ENCODE results near the gene GNG7.
A peak's percentile ranks its signal among the peaks of the same experiment; 100 is the strongest.
"Not testable (repeated sequence)": the region's sequence is repeated elsewhere in the genome, so short reads cannot be mapped to it uniquely, and the experiment has no call there.

Gene GNG7

DNA sequence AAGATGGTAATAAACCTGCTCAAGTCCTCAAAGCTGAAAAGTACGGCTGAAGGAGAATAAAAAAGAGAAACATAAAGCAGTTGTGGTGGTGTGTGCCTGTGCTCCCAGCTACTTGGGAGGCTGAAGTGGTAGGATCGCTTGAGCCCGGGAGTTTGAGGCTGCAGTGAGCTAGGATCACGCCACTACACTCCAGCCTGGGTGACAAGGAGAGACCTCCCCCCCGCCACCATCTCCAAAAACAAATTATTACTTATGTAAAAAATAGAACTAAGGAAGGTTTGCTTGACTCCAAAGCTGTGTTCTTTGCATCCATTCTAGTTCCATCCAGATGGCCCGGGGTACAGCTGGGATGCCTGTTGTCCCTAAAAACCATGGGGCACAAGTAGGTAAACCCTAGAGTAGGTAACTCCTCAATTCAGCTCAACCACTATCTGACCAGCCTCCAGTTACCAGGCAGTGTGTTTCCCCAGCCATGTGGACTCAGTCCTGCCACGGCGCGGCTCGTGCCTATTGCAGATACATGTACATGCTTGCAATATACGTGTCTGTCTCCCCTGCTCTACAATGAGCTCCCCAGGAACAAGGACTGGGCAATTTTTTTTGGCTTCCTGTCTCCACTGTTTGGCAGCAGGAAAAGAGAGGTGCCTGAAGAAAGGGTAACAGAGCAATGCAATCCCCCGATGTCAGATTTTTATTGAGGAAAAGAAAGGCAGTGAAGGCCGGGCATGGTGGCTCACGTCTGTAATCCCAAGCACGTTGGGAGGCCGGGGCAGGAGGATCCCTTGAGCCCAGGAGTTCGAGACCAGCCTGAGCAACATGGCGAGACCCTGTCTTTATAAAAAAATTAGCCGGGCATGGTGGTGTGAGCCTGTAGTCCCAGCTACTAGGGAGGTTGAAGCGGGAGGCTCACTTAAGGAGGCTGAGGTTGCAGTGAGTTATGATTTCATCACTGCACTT, 101.3 kb downstream of the GNG7 start:
- no peak for DNase-seq (ENCODE audit: low read depth)

DNA sequence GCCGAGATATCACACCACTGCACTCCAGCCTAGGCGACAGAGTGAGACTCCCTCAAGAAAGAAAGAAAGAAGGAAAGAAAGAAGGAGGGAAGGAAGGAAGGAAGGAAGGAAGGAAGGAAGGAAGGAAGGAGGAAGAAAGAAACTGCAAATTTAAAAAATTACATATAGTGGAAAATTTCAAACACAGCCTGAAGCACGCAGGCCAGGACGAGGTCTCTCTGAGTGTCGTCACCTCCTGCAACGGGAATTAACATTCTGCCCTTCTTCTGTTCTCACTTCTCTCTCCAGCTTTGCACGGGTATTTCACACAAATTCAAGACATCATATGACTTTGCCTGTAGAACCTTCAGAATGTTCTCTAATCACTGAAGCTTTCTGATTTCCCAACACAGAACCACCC, 108.2 kb downstream of the GNG7 start:
- DNase-seq (ENCODE audit: low read depth), result no peak

DNA sequence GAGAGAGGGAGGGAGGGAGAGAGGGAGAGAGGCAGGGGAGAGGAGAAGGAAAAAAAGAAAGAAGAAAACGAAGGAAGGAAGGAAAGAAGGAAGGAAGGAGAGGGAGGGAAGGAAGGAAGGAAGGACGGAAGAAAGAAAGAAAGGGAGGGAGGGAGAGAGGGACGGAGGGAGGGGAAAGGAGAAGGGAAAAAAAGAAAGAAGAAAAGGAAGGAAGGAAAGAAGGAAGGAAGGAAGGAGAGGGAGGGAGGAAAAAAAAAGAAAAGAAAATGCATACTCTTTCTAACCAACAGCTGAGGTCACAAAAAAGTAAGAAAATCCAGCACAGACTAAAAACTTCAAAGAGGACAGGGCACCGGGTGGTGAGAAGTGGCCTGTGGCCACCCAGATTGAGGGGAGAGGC, 109.7 kb downstream of the GNG7 start:
- DNase-seq (ENCODE audit: low read depth), result no peak

DNA sequence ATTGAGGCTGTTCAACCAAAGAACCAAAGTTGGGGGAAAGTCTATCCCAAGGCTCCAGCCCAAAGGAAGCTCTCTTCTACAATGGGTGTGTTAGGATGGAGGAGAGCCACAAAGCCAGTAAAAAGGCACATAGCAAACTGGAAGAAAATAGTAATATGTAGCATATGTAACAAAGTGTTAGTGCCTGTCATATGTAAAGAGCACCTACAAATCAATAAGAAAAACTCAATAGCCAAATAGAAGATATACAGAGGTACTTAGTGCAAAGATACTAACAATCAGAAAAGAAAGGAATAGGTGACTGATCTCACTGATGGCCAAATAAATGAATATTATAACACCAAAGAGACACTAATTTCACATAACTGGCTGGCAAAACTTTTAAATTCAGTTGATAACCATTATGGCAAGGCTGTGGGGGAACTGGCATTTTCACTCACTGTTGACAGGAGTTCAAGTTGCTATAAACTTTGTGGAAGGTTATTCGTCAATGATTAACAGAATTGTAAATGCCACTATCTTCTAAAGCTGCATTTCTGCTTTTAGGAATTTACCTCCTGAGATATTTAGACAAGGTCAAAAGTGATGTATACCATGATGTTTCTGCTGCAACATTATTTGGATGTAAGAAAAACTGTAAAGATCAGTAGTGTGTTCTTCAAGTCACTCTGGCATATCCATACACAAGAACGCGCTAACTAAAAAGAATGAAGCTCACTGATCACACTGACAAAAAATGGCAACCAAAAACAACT, 110.8 kb downstream of the GNG7 start:
- no peak for DNase-seq (ENCODE audit: low read depth)

DNA sequence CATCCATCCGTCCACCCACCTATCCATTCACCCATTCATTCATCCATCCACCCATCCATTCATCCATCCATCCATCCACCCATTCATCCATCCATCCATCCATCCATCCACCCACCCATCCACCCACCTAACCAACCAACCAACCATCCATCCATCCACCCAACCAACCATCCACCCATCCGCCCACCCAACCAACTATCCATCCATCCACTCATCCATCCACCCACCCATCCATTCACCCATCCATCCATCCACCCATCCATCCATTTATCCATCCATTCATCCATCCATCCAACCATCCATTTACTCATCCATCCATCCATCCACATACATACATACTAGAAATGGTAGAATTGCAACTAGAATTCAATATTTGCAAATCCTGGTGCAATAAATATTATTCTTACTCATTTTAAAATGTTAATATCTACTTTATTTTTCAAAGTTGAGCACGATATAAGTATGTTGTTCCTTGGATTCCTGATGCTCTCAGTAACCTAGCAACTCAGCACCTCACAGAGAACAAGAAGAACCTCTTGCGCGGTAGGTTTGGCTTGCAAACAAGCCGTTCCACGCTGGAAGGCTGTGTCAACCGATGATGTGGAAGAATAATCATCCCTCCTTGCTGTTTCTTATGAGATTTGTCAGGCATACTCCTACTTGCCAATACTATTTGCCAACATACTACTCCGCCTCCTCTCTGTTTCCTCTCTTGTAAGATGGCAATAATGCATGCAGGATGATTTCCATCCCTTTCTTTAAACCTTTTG, 111.7 kb downstream of the GNG7 start:
- no peak for DNase-seq (ENCODE audit: low read depth)

DNA sequence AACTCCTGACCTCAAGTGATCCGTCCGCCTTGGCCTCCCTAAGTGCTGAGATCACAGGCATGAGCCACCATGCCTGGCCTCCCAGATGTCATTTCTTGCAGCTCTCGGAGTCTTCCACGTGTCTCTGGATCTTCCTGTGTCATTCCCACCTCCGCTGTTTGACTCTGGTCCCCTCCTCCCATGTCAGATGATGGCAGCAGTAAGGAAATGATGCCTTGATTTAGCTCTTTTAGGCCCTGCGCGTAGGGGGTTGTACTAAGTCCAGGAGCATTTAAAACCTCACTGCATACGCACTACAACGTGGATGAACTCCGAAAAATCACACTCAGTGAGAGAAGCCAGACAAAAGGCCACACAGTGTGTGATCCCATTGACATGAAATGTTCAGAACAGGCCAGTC, 113.1 kb downstream of the GNG7 start:
- no peak for DNase-seq (ENCODE audit: low read depth)

DNA sequence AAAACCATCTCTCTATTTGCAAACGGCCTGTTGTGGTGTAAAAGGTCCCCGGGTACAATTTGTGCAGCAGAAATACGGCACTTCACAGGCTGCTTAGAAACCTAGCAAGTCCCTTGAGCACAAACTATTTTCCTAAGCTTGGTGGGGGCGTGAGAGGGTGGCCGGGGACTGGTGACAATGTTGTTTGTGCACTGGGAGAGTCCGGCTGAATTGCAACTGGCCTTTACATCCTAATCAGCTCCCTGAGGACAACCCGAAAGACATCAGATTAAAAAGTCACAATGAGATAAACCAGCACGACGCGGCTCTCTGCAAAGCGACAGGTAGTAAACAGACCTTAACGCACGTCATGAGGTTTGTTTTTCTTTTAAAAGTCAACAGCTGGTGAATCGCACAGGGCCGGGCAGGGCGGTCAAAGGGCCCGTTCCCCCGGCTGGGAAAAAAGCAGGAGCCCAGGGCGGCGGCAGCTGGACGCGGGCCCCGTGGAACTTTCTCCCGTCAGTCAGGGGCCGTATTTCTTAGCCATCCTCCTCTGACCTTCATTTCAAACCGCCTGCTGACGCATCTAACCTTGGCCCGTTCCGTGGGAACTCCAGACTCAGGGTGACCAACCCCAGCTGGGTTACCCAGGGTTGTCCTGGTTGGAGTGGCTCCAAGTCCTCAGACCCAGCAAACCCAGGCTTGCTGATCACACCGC, 114.3 kb downstream of the GNG7 start:
- DNase-seq (ENCODE audit: low read depth), result no peak

DNA sequence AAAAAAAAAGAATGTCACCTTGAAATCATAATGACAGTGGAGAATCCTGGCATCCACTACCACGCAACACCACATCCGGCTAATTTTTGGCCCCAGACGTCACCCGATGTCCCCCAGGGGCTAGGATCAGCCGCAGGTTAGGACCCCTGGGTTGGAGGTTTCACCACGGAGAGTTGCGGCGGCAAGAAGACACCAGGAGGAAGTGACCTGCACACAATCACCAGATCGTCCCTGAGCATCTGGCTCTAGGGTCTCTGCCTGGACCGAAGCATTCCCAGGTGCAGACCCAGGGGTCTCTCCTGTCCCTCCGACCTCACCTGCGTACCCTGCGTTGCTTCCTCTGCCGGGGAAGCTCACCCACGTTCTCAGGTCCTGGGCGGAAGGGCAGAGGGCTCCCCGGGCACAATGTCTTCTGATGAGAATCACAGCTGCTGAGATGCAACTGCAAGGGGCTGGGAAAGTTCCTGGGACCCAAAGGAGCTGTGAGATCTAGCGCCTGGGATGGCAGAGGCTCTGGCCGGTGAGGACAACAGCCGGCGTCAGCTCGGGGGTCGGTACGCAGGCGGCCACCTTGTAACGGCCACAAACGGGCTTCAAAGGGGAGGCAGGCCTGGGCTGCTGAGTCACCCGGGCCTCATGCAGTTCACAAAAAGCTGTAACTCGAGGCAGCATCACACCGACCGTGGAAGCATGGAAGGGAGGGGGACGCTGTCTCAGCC, 115.3 kb downstream of the GNG7 start:
- no peak for DNase-seq (ENCODE audit: low read depth)

DNA sequence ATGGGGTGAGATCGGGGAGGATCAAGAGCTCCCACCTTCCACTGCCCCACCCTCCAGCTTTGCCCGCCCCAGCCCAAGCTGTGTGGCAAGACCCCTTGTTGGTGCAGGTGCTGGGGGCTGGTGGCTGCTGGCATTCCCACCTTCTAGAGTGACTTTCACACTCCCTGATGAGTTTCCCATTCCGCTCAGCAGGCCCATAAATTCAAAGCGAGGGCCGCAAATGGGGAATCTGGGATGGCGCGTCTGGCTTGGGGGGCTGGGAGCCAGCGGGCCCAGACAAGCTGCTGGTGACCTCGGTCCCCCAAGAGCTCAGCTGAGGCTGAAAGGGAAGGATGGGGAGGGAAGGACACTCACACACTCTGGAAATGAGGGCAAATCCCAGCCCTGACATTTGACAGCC, 116.3 kb downstream of the GNG7 start:
- no peak for DNase-seq (ENCODE audit: low read depth)

DNA sequence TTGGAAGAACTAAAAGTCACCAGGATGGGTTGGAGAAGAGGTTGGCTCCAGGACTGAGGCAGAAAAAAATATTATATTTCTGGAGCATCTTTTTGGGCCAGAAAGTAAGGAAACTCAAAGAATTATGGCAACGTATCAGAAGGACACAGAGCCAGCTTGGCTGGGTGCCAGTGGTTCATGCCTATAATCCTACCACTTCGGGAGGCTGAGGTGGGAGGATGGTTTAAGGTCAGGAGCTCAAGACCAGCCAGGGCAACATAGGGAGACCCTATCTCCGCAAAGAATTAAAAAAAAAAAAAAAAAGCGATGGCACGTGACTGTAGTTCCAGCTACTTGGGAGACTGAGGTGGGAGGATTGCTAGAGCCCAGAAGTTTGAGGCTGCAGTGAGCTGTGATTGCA, 118.5 kb downstream of the GNG7 start:
- no peak for DNase-seq (ENCODE audit: low read depth)

DNA sequence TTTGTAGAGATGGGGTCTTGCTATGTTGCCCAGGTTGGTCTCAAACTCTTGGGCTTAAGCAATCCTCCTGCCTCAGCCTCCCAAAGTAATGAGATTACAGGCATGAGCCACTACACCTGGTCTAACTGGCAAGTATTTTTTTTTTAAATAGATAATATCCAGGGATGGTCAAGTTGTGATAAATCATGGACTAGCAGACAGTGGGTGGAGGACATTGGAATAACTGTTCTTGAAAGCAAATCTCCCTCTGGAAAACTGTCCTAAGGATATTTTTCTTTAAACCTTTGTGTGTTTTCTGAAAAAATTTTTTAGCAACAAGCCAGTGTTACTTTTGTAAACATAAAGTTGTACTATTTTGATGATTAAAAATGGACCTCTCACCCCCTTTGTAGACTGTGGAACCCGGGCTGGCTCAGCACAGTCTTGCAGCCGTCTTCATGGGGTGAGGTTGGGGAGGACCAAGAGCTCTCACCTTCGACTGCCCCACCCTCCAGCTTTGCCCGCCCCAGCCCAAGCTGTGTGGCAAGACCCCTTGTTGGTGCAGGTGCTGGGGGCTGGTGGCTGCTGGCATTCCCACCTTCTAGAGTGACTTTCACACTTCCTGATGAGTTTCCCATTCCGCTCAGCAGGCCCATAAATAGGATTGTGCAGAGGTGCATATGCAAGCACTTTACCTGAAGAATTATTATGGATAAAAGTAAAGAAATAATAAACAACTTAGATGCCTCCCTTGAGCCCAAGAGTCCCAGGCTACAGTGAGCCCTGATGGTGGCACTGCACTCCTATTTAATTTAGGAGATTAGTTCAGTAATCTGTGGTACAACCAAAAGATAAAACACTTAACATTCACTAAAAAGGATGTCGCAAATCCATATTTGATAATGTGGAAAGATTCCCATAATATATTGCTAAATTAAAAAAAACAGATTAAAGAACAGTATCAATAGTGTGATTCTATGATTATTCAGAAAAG, 119.2 kb downstream of the GNG7 start:
- DNase-seq (ENCODE audit: low read depth), result no peak

DNA sequence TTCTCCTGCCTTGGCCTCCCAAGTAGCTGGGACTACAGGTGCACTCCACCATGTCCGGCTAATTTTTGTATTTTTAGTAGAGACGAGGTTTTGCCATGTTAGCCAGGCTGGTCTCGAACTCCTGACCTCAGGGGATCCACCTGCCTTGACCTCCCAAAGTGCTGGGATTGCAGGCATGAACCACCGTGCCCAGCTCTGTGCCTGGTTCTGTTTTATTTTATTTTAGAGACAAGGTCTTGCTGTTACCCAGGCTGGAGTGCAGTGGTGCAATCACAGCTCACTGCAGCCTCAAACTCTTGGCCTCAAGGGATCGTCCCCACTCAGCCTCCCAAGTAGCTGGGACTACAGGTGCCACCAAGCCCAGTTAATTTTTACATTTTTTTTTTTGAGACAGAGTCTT, 122.1 kb downstream of the GNG7 start:
- not testable (repeated sequence) for DNase-seq (ENCODE audit: low read depth)

DNA sequence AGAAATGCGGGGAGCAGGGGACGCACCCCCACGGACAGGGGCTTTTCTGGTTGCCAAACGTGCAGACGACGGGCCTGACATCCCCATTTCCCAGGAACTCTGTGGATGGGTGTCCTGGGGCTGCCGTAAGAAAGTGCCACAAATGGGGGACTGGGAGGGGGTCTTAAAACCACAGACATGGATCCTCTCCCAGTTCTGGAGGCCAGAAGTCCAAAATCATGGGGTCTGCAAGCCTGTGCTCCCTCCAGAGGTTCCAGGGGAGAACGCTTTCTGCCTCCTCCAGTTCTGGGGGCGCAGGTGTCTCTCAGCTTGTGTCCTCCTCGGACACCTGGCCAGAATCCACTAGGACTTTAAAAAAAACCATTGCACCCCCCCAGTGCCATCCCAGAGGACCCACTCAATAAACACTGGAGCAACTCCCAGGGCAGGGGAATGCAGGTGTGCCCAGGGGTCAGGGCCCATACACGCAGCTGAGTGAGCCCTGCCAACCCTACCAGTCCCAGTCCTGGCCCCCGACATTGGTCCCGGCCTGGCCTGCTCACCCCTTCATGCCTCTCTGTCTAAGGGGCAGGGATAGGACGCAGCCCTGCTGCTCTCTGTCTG, 122.7 kb downstream of the GNG7 start:
- no peak for DNase-seq (ENCODE audit: low read depth)

DNA sequence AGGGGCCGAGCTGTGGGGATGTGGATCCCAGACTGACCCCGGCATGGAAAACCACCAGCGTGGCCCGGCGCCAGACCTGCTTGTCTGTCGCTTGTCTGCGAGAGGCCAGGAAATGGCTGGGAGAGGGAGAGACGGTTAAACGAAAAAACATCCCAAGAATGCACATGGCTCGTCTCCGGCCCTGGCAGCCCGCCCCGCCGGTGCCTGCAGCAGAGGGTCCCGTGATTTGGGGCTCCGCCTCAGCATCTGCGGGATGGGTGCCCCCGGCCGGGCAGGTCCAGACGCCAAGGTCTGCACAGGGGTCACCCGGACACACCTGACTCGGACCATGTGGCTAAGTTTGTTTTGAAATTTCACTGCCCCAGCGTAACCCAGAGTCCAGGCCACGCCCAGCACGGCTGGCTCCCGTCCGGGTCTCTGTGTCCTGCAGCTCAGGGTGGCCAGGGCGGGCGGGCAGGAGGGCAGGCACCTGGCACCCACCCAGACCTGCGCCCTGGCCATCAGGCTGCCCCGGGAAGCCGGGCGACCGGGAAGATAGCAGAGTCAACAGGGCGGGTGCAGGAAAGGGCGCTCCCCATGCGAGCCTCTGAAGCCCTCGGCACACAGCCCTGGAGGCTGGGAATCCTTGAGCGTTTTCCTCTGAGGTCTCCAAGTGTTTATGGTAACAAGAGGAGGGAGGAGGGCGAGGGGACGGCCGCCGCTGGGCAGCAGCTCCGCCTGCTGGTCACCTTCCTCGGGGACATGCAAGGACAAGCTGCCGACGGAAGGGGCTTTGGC, 123.4 kb downstream of the GNG7 start:
- DNase-seq (ENCODE audit: low read depth), result peak; percentile 61

DNA sequence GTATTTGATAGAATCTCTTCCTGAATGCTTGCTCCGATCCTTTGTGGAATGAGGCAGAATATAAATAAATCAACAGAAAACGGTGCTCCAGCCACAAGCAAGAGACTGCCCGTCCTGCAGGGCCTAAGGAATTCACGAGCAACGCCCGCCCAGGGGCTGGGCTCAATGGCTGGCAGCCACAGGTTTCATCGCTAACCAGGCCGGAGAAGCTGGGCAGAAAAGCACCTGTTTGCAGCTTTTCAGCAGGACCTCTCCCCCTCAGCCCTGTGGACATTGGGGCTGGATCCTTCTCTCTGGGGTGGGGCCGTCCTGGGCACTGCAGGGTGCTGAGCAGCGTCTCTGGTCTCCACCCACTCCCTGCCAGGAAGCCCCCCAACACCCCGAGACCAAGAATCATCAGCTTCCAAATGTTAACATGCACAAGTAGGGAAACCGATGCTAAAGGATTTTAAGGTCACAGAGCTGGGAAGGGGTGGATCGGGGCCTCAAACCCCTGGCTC, 124.1 kb downstream of the GNG7 start:
- DNase-seq (ENCODE audit: low read depth), result no peak

DNA sequence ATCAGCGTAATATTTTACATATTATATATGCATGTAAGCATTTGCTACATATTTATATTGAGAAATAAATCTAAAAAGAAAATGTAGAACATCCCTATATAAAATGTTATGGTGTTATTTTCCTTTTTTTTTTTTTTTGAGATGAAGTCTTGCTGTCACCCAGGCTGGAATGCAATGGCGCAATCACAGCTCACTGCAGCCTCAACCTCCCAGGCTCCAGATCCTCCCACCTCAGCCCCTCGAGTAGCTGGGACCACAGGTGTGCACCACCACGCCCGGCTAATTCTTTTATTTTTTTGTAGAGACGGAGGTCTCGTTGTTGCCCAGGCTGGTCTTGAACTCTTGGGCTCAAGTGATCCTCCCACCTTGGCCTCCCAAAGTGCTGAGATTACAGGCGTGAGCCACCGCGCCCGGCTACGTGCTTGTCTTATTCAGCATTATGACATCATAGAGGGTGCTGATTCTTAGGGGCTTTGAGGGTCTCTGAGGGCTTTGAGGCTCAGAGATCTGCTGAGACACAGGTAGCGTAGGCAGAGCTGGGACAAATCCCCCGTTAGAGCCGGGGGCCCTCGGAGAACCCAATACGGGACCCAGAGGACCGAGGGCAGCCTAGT, 124.7 kb downstream of the GNG7 start:
- no peak for DNase-seq (ENCODE audit: low read depth)

DNA sequence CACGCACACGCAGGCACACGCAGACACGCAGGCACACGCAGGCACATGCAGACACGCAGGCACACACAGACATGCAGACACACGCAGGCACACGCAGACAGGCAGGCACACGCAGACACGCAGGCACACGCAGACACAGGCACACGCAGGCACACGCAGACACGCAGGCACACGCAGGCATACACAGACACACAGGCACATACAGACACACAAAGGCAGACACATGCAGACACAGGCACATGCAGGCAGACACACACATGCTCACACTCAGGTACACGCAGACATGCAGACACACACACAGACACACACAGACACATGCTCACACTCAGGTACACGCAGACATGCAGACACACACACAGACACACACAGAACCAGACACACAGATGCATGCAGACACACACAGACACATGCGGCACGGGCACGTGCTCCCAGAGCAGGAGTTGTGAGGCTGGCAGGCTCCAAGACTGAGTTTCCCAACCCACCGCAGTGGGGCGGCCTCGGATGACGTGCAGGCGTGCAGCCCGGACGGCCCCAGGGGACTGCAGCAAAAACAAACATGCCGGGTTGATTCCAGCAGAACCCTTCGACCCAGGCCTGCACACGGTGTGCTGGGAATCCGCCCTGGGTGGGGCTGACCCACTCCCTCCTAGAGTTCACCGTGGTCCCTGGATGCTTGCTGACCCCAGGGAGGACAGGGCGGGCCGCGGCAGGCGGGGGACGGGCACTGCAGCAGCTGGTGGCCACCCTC, 126.6 kb downstream of the GNG7 start:
- no peak for DNase-seq (ENCODE audit: low read depth)

All from HS-5 (cell line).